NT2/D1 (cell line): ENCODE data around the gene CFAP91.

Experiments
- DNase-seq: peaks from one replicate; pipeline ENCODE4 v3.0.0-alpha.2; 2011; ENCODE audit warnings: low read depth, low spot score
- H3K27me3 ChIP-seq: 2 replicates; pipeline ENCODE4 v1.6.0; 2011; ENCODE audit warnings: mild to moderate bottlenecking; ENCODE audit not compliant: insufficient read length, insufficient read depth
- H3K36me3 ChIP-seq: 2 replicates; pipeline ENCODE4 v1.6.1; 2011; ENCODE audit warnings: mild to moderate bottlenecking, low read length, mixed read lengths; ENCODE audit not compliant: insufficient read depth, insufficient read length
- H3K4me1 ChIP-seq: 2 replicates; pipeline ENCODE4 v1.5.1; 2011; ENCODE audit not compliant: insufficient read depth, insufficient read length
- H3K4me3 ChIP-seq: 2 replicates; pipeline ENCODE4 v1.5.1; 2011; ENCODE audit warnings: low read depth; ENCODE audit not compliant: insufficient read length
- H3K9ac ChIP-seq: 2 replicates; pipeline ENCODE4 v1.6.0; 2011; ENCODE audit warnings: low read depth; ENCODE audit not compliant: insufficient read length
- H3K9me3 ChIP-seq: 2 replicates; pipeline ENCODE4 v1.5.1; 2011; ENCODE audit warnings: mild to moderate bottlenecking, low read length; ENCODE audit not compliant: insufficient read depth
- SUZ12 ChIP-seq: IDR thresholded peaks from 2 replicates; pipeline ENCODE4 v1.6.1; 2011; ENCODE audit not compliant: insufficient read length, insufficient read depth; ENCODE audit errors: extremely low read depth
- YY1 ChIP-seq: IDR thresholded peaks from 2 replicates; pipeline ENCODE4 v1.6.1; 2011; ENCODE audit not compliant: insufficient read length, insufficient read depth
- ZNF274 ChIP-seq: IDR thresholded peaks from 2 replicates; pipeline ENCODE4 v1.6.1; 2011; ENCODE audit warnings: mild to moderate bottlenecking, low read depth, low read length

Gene CFAP91

DNA sequence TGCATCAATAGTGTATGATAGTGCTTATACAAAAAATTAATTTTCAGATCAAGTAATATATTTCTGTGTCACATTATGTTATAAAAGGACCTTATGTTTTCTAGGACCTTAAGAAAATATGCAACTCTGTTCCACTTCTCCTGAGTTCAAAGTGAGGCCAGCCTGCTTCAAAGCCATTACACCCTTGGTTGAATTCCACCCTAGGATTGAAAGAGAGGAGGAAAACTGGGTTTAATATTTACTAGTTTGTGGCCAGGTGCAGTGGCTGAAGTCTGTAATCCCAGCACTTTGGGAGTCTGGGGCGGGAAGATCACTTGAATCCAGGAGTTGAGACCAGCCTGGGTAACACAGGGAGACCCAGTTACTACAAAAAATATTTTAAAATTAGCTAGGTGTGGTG is 46.2 kb downstream of the CFAP91 start:
- H3K9me3 ChIP-seq: no peaks in the 10 kb centered on the region
- TF ChIP-seq YY1: no peak
- no peak for TF ChIP-seq ZNF274
- TF ChIP-seq SUZ12: no peak
- H3K36me3 ChIP-seq: no peaks in the 10 kb centered on the region
- no peak for DNase-seq
- H3K4me3 ChIP-seq: no peak overlapping the region
- no peaks in the 10 kb centered on the region for H3K4me1 ChIP-seq
- H3K9ac ChIP-seq: no peak overlapping the region
- no peaks in the 10 kb centered on the region for H3K27me3 ChIP-seq

GRCh38 chr3:119751423-119751822 is 48.6 kb downstream of the CFAP91 start:
- H3K9ac ChIP-seq: no peak overlapping the region
- H3K9me3 ChIP-seq: no peaks in the 10 kb centered on the region
- no peak for DNase-seq
- H3K4me3 ChIP-seq: no peak overlapping the region
- no peaks in the 10 kb centered on the region for H3K4me1 ChIP-seq
- TF ChIP-seq SUZ12 (no peak), ZNF274 (no peak), YY1 (no peak)
- no peaks in the 10 kb centered on the region for H3K36me3 ChIP-seq
- no peaks in the 10 kb centered on the region for H3K27me3 ChIP-seq
